Lower leg skin (tissue), 3 donors: ENCODE results near the gene TMEM39B.

Experiments
- POLR2A ChIP-seq, 2 donors: fragments of 450-650 bp; IDR thresholded peaks; one replicate each; pipeline ENCODE4 v1.6.1; 2016 to 2017; ENCODE audit warnings: antibody characterized with exemption in 2 of 2, mild to moderate bottlenecking in 1 of 2, moderate library complexity in 1 of 2
- TF ChIP-seq, protein P1 (sequence below), 3 donors: fragments of 450-650 bp; IDR thresholded peaks; one replicate each; pipeline ENCODE4 v1.5.1; 2016; ENCODE audit warnings: antibody characterized with exemption in 3 of 3, mild to moderate bottlenecking in 3 of 3, moderate library complexity in 2 of 3

DNA sequence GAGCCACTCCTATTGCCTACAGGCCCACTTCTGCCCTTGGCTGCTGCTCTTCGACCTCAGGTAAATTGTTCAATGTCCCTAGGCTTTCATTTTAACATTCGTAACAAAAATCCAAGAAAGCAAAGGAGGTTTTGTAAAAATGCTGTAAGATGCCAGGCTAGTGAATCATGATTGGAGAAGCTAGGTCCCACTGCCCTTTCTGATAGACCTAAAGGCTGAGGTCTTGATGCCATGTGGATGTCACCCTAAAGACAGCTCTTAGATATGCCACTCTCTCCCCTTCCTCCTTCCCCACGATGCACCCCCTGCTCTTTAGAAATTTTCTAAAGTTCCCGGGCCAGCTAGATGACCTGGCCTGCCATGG is 9.9 kb upstream of the TMEM39B start:
- TF ChIP-seq, protein P1, sequence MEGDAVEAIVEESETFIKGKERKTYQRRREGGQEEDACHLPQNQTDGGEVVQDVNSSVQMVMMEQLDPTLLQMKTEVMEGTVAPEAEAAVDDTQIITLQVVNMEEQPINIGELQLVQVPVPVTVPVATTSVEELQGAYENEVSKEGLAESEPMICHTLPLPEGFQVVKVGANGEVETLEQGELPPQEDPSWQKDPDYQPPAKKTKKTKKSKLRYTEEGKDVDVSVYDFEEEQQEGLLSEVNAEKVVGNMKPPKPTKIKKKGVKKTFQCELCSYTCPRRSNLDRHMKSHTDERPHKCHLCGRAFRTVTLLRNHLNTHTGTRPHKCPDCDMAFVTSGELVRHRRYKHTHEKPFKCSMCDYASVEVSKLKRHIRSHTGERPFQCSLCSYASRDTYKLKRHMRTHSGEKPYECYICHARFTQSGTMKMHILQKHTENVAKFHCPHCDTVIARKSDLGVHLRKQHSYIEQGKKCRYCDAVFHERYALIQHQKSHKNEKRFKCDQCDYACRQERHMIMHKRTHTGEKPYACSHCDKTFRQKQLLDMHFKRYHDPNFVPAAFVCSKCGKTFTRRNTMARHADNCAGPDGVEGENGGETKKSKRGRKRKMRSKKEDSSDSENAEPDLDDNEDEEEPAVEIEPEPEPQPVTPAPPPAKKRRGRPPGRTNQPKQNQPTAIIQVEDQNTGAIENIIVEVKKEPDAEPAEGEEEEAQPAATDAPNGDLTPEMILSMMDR (IDR thresholded peaks at IDR 0.05) = no peak
- TF ChIP-seq POLR2A (IDR thresholded peaks at IDR 0.05) = no peak
